GM18511 (cell line): ENCODE results near the gene EPG5.
"Not testable (repeated sequence)": the region's sequence is repeated elsewhere in the genome, so short reads cannot be mapped to it uniquely, and the experiment has no call there.

Experiments used
- ATAC-seq: cut with Tn5 transposase; IDR thresholded peaks from one replicate; pipeline ENCODE4 v1.9.1; 2021; ENCODE audit warnings: mild to moderate bottlenecking, moderate library complexity; ENCODE audit not compliant: unreplicated experiment

Gene EPG5

DNA sequence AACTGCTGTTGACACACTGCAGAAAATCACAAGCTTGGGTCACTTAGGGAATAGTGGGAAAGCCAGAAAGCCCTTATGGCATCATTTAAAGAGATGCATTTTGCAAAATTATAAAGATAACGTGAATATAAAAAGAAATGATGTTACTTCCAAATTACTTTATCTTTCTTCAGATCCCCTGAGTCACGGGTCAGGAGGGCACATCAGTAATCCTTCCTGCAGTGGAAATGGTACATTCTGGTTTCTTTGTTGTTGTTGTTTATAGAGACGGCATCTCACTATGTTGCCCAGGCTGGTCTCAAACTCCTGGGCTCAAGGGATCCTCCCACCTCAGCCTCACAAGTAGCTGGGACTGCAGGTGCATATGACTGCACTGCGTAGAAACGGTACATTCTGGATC is 9.8 kb upstream of the EPG5 start:
- ATAC-seq, result no peak

DNA sequence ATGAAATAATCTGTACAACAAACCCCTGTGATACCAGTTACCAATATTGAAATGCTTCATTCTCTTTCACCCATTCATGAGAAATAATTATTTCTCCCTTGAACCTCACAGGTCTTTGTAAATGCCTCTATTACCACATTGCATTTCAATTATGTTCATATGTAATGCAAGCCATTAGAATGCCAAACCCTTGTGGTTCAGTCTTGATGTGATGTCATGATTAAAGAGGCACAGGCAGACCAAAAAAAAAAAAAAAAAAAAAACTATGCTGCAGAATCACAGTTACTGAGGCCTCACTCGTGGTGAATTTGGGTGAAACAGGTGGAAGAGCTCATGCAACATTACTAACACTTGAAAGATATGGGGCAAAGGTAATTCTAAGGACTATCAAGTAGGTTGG is 9.4 kb upstream of the EPG5 start:
- no peak for ATAC-seq

DNA sequence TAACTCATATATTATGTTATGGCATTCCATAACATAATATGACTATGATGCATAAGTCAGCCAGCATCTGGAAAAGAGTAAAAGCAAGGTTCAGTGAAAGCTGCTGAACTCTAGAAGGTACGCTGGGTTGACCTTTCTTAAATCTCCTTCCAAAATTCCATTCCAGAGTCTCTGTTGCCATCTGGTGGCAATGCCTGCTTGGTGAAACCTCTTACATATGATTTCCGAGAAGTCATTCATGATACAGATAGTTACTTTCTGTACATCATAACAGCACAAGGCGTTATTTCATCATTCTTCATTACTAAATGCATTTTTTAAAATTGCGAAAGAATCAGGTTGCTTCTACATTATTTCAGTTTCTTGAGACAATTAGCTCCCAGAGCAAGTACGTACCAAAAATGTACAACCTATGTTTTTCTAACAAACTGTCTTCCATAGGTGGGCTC is 7.0 kb upstream of the EPG5 start:
- ATAC-seq, result no peak

GRCh38 chr18:45964913-45965312 is 2.2 kb downstream of the EPG5 start:
- not testable (repeated sequence) for ATAC-seq

GRCh38 chr18:45962866-45963265 is 4.3 kb downstream of the EPG5 start:
- no peak for ATAC-seq

- no peak for ATAC-seq
Observed at GRCh38 chr18:45962461-45962860, 4.7 kb downstream of the EPG5 start.

DNA sequence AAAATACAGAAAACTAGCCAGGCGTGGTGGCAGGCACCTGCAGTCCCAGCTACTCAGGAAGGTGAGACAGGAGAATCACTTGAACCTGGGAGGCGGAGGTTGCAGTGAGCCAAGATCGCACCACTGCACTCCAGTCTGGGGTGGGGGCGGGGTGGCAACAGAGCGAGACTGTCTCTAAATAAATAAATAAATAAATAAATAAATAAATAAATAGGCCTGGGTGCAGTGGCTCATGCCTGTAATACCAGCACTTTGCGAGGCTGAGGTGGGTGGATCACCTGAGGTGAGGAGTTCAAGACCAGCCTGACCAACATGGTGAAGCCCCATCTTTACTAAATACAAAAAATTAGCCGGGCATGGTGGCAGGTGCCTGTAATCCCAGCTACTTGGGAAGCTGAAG is 7.6 kb downstream of the EPG5 start:
- ATAC-seq, result not testable (repeated sequence)

- no peak for ATAC-seq
Observed at GRCh38 chr18:45958730-45959129, 8.4 kb downstream of the EPG5 start.

GRCh38 chr18:45958027-45958426 is 9.1 kb downstream of the EPG5 start:
- no peak for ATAC-seq

GRCh38 chr18:45957100-45957499 is 10.0 kb downstream of the EPG5 start:
- ATAC-seq, result no peak

- ATAC-seq, result no peak
Observed at GRCh38 chr18:45954070-45954934, 12.8 kb downstream of the EPG5 start.

DNA sequence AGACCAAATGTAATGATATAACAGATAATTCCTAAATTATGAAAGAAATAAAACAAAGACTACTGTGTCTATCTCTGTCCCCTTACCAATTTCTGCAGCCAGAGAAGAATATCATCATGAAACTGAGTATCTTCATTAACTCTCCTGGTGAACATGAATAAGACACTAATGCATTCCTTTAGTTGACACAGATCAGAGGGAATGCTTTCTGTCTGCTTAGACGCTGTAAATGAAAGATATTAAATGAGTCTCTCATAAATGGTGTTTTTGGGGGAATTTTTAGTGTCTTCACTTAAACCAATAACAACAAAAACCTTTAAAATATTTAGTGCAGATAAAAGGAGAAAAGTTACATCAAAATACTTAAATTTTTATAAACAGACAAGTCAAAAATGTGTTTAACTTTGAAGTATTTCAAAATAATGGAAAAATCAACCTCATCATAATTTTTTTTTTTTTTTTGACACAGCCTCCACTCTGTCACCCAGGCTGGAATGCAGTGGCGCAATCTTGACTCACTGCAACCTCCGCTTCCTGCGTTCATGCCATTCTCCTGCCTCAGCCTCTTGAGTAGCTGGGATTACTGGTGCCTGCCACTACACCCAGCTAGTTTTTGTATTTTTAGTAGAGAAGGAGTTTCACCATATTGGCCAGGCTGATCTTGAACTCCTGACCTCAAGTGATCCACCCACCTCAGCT is 16.0 kb downstream of the EPG5 start:
- no peak for ATAC-seq

- no peak for ATAC-seq
Observed at GRCh38 chr18:45945669-45946068, 21.5 kb downstream of the EPG5 start.

DNA sequence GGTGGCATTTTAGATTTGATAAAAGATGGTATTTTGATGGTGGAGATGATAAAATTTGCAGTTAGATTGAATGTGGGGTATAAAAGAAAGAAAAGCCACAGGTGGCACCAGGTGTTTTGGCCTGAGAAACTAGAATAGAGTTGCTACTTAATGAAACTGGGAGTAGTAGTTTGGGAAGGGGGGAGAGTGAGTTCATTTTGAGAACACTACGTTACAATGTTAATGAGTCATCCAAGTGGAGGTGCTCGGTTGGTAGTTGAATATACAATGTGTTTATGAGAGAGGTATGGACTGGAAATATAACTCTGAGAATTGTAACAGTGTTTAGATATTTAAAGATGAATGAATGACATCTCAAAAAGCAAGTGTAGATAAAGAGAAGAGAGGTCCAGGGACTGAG is 26.4 kb downstream of the EPG5 start:
- ATAC-seq, result no peak

DNA sequence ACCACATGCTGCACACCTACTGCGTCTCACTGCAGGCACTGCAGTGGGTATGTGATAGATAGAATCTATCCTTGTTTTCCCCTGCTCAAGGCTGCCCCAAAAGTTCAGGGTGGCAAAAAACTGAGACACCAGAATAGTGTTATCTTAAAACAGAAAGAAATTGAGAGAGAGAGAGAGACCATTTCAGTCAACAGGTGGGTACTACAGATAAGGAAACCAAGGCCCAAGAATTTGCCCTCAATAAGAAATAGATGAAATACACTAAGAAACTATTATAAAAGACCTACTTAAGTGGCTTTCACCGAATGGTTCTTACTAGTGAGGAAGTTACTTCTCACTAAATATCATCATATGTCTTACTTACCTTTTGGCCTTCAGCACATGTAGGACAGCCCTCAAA is 27.9 kb downstream of the EPG5 start:
- ATAC-seq, result no peak

- peak; percentile 73 for ATAC-seq
Observed at GRCh38 chr18:45938488-45938935, 28.6 kb downstream of the EPG5 start.

GRCh38 chr18:45935591-45936335 is 31.4 kb downstream of the EPG5 start:
- no peak for ATAC-seq

DNA sequence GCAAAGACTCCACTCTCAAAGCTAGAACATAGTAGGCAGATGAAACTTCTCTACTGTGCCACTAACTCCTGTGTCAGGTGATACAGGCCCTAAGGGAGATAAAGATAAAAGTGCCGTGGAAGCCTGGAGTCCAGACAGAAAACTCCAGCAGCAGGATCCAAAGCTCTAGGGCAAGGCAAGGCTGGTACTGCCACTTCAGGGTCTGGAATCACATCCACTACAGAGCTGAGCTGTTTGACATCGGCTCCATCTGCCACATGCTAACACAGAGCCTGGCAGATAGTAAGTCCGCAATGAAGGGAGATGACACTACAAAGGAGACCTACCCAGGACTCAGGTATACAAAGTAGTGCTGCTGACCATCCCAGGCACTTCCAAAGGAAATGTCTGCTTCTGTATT is 34.4 kb downstream of the EPG5 start:
- no peak for ATAC-seq

GRCh38 chr18:45930963-45931362 is 36.2 kb downstream of the EPG5 start:
- no peak for ATAC-seq

DNA sequence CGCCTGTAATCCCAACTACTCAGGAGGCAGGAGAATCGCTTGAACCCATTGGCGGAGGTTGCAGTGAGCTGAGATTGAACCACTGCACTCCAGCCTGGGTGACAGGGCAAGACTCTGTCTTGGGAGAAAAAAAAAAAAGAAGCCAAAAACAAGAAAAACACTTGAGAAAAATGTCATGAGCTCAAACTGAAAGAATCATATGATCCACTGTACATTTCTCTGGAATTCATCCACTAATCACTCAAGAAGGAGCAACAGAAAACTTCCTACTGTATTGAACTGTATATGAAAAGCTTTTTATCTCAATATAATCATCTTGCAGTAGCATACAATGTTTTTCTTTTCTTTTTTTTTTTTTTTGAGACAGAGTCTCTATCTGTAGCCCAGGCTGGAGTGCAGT is 40.4 kb downstream of the EPG5 start:
- no peak for ATAC-seq

GRCh38 chr18:45926085-45926484 is 41.0 kb downstream of the EPG5 start:
- ATAC-seq, result no peak
